GM23248 (cell line): ENCODE results near the gene MGAT3.

Experiments
- EZH2 ChIP-seq: fragments of 200-600 bp; sonication (generic); IDR thresholded peaks from 2 replicates; pipeline ENCODE4 v1.6.1; 2018; ENCODE audit warnings: antibody characterized with exemption, mild to moderate bottlenecking; ENCODE audit not compliant: insufficient read depth, poor library complexity, severe bottlenecking
- EZH2phosphoT487 ChIP-seq: fragments of 200-600 bp; sonication (generic); IDR thresholded peaks from 2 replicates; pipeline ENCODE4 v1.6.1; 2018; ENCODE audit warnings: antibody characterized with exemption, moderate library complexity, mild to moderate bottlenecking, low read depth; ENCODE audit not compliant: insufficient read depth

- TF ChIP-seq EZH2 (no peak), EZH2phosphoT487 (no peak)
These were observed 2.4 kb upstream of the MGAT3 start for GRCh38 chr22:39454385-39454871.
